Measurements from ENCODE around the gene SCO2.

Gene SCO2

DNA sequence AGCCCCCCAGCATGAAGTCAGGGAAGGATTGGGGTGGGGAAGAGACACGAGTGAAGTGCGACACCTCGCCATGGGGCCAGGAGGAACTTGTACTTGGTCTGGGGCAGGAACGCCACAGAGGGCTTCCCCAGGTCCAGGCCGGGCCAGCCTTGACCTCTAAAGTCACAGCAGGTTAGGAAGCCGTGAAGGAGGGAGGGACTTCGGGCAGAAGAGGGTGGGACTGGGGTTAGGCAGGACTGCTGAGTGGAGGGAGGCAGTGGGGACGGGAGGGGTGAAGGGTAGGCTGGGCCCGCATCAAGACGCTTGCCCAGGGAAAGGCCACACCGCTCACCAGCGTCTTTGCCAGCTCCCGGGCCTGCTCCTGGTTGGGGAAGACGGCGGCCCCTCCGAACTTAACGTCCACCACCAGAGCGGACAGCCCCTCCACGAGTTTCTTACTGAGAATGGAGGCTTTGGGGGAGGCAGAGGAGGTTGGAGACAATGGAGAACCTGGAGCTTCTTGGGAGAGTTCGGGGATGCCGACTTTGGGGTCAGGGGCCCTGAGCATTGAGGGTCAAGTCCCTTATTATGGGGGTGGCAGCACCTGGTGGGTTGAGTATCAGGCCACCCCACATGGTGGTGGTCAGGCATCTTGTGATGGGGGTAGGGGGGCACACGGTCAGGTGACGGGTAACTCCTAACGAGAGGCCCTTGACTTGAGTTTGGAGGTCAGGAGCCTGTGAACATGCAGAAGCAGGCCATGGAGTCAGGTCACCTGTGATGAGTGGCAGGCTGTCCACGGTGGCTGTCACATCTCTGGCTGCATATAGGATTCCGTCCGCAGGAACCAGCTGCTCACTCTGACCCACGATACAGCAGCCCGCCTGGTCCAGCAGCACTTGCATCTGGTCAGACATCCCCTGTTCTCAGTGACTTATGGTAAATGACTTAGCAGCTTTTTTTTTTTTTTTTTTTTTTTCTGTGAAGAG, 1.7 kb upstream of the SCO2 start:
- H3K36me3 ChIP-seq (ENCODE audit: control insufficient read depth in 1 of 2, insufficient read depth in 2 of 2, low read length in 2 of 2) = peaks cover 23 to 25% of the 10 kb centered on the region in 2 experiments
- H3K9me3 ChIP-seq (ENCODE audit: insufficient read depth, low read depth, low read length) = no peaks in the 10 kb centered on the region
- no peak overlapping the region for H3K23ac ChIP-seq (ENCODE audit: low read length)
- DNase-seq = peak; percentile 75 to 80
- H3K27me3 ChIP-seq (ENCODE audit: insufficient read depth, low read length) = no peaks in the 10 kb centered on the region
- H2AFZ ChIP-seq (ENCODE audit: insufficient read depth, low read length, poor library complexity) = peak overlapping the region; percentile 12
- peak overlapping the region; percentile 72 for H3K18ac ChIP-seq (ENCODE audit: low read length)
- H3K27ac ChIP-seq (ENCODE audit: low read depth, low read length) = peak overlapping the region; percentile 88
- no peak overlapping the region for H2BK12ac ChIP-seq (ENCODE audit: low read length)
- peaks cover 42% of the 10 kb centered on the region for H3K79me1 ChIP-seq (ENCODE audit: low read length)
- no CpG with 5 or more reads among the region's 29 CpGs for WGBS (ENCODE audit: extremely low coverage, insufficient coverage, insufficient read length)
- H2BK5ac ChIP-seq (ENCODE audit: low read depth, low read length, poor library complexity) = peak overlapping the region; percentile 66
- H3K4me3 ChIP-seq (ENCODE audit: low read depth, low read length) = peak overlapping the region; percentile 77
- peak overlapping the region; percentile 79 for H2BK120ac ChIP-seq (ENCODE audit: insufficient read depth, low read length, poor library complexity)
- H3K14ac ChIP-seq (ENCODE audit: low read length) = peak overlapping the region; percentile 72
- H4K12ac ChIP-seq (ENCODE audit: low read depth, low read length) = peak overlapping the region; percentile 57
- peak overlapping the region; percentile 62 for H2AK5ac ChIP-seq (ENCODE audit: low read length)
- H3K4me1 ChIP-seq (ENCODE audit: control insufficient read depth in 1 of 2, insufficient read depth in 2 of 2, low read length in 2 of 2) = peaks cover 30 to 53% of the 10 kb centered on the region in 2 experiments
- H4K91ac ChIP-seq (ENCODE audit: low read depth, low read length) = peak overlapping the region; percentile 89
- peak overlapping the region; percentile 79 for H4K8ac ChIP-seq (ENCODE audit: low read depth, low read length)
- H3K79me2 ChIP-seq (ENCODE audit: control insufficient read depth, insufficient read depth, low read length, poor library complexity) = peaks cover 31% of the 10 kb centered on the region
- H3K9ac ChIP-seq (ENCODE audit: low read length) = peak overlapping the region; percentile 85
- peak overlapping the region; percentile 43 for H3K4ac ChIP-seq (ENCODE audit: low read depth, low read length)
- peak overlapping the region; percentile 85 for H3K4me2 ChIP-seq (ENCODE audit: low read length)

GRCh38 chr22:50526108-50526833, 873 bp upstream of the SCO2 start:
- Histone ChIP-seq H3K23ac (ENCODE audit: low read length) (no peak overlapping the region), H3K14ac (ENCODE audit: low read length) (peak overlapping the region; percentile 78), H3K27me3 (ENCODE audit: insufficient read depth, low read length) (no peaks in the 10 kb centered on the region)

DNA sequence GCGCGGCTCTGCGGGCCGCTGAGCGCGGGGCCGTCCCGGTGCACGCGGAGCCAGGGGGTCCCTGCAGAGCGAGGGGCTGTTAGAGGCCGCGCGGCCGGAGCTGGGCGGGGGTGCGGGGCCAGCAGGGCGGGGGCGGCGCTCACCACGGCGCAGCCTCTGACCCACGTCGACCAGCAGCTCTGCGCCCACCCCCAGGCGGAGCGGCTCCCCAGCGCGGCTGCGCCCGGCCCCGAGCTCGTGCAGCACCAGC, 385 bp upstream of the SCO2 start:
- H3K4me2 ChIP-seq (ENCODE audit: low read length) = peak overlapping the region; percentile 85
- peak overlapping the region; percentile 67 for H3K18ac ChIP-seq (ENCODE audit: low read length)
- peaks cover 36 to 38% of the 10 kb centered on the region in 2 experiments for H3K36me3 ChIP-seq (ENCODE audit: control insufficient read depth in 1 of 2, insufficient read depth in 2 of 2, low read length in 2 of 2)
- peak overlapping the region; percentile 66 for H2BK5ac ChIP-seq (ENCODE audit: low read depth, low read length, poor library complexity)
- H4K8ac ChIP-seq (ENCODE audit: low read depth, low read length) = peak overlapping the region; percentile 79
- H3K23ac ChIP-seq (ENCODE audit: low read length) = no peak overlapping the region
- H3K9ac ChIP-seq (ENCODE audit: low read length) = peak overlapping the region; percentile 80
- WGBS (ENCODE audit: extremely low coverage, insufficient coverage, insufficient read length) = no CpG with 5 or more reads among the region's 33 CpGs
- peak overlapping the region; percentile 78 for H3K14ac ChIP-seq (ENCODE audit: low read length)
- no peaks in the 10 kb centered on the region for H3K27me3 ChIP-seq (ENCODE audit: insufficient read depth, low read length)
- H2AK5ac ChIP-seq (ENCODE audit: low read length) = no peak overlapping the region
- peaks cover 29% of the 10 kb centered on the region for H3K79me1 ChIP-seq (ENCODE audit: low read length)
- peak overlapping the region; percentile 77 for H3K4me3 ChIP-seq (ENCODE audit: low read depth, low read length)
- H2BK12ac ChIP-seq (ENCODE audit: low read length) = no peak overlapping the region
- no peaks in the 10 kb centered on the region for H3K9me3 ChIP-seq (ENCODE audit: insufficient read depth, low read depth, low read length)
- DNase-seq = no peak
- peak overlapping the region; percentile 88 for H3K27ac ChIP-seq (ENCODE audit: low read depth, low read length)
- H2BK120ac ChIP-seq (ENCODE audit: insufficient read depth, low read length, poor library complexity) = no peak overlapping the region
- H2AFZ ChIP-seq (ENCODE audit: insufficient read depth, low read length, poor library complexity) = peak overlapping the region; percentile 33
- H3K4ac ChIP-seq (ENCODE audit: low read depth, low read length) = peak overlapping the region; percentile 10
- peaks cover 21% of the 10 kb centered on the region for H3K79me2 ChIP-seq (ENCODE audit: control insufficient read depth, insufficient read depth, low read length, poor library complexity)
- H4K12ac ChIP-seq (ENCODE audit: low read depth, low read length) = peak overlapping the region; percentile 57
- peaks cover 23 to 41% of the 10 kb centered on the region in 2 experiments for H3K4me1 ChIP-seq (ENCODE audit: control insufficient read depth in 1 of 2, insufficient read depth in 2 of 2, low read length in 2 of 2)
- peak overlapping the region; percentile 89 for H4K91ac ChIP-seq (ENCODE audit: low read depth, low read length)

More at GRCh38 chr22:50526108-50526833, 873 bp upstream of the SCO2 start:
- H3K79me2 ChIP-seq (ENCODE audit: control insufficient read depth, insufficient read depth, low read length, poor library complexity) = peaks cover 24% of the 10 kb centered on the region
- no CpG with 5 or more reads among the region's 77 CpGs for WGBS (ENCODE audit: extremely low coverage, insufficient coverage, insufficient read length)
- H3K9me3 ChIP-seq (ENCODE audit: insufficient read depth, low read depth, low read length) = no peaks in the 10 kb centered on the region
- peak overlapping the region; percentile 57 for H4K12ac ChIP-seq (ENCODE audit: low read depth, low read length)
- H3K4me1 ChIP-seq (ENCODE audit: control insufficient read depth in 1 of 2, insufficient read depth in 2 of 2, low read length in 2 of 2) = peaks cover 27 to 46% of the 10 kb centered on the region in 2 experiments
- peak overlapping the region; percentile 89 for H4K91ac ChIP-seq (ENCODE audit: low read depth, low read length)
- peak overlapping the region; percentile 85 for H3K4me2 ChIP-seq (ENCODE audit: low read length)
- peak overlapping the region; percentile 88 for H3K27ac ChIP-seq (ENCODE audit: low read depth, low read length)
- peak overlapping the region; percentile 12 for H2AFZ ChIP-seq (ENCODE audit: insufficient read depth, low read length, poor library complexity)
- H3K4ac ChIP-seq (ENCODE audit: low read depth, low read length) = peak overlapping the region; percentile 44
- H2BK120ac ChIP-seq (ENCODE audit: insufficient read depth, low read length, poor library complexity) = peak overlapping the region; percentile 79
- H4K8ac ChIP-seq (ENCODE audit: low read depth, low read length) = peak overlapping the region; percentile 79
- H3K79me1 ChIP-seq (ENCODE audit: low read length) = peaks cover 34% of the 10 kb centered on the region
- peak; percentile 95 to 97 for DNase-seq
- H2BK5ac ChIP-seq (ENCODE audit: low read depth, low read length, poor library complexity) = peak overlapping the region; percentile 66
- H3K4me3 ChIP-seq (ENCODE audit: low read depth, low read length) = peak overlapping the region; percentile 77
- H3K36me3 ChIP-seq (ENCODE audit: control insufficient read depth in 1 of 2, insufficient read depth in 2 of 2, low read length in 2 of 2) = peaks cover 31 to 33% of the 10 kb centered on the region in 2 experiments
- peak overlapping the region; percentile 85 for H3K9ac ChIP-seq (ENCODE audit: low read length)
- H2BK12ac ChIP-seq (ENCODE audit: low read length) = no peak overlapping the region
- peak overlapping the region; percentile 62 for H2AK5ac ChIP-seq (ENCODE audit: low read length)
- peak overlapping the region; percentile 72 for H3K18ac ChIP-seq (ENCODE audit: low read length)

- H3K36me3 ChIP-seq (ENCODE audit: control insufficient read depth in 1 of 2, insufficient read depth in 2 of 2, low read length in 2 of 2) = peaks cover 36 to 40% of the 10 kb centered on the region in 2 experiments
- H2AFZ ChIP-seq (ENCODE audit: insufficient read depth, low read length, poor library complexity) = peak overlapping the region; percentile 50
- H2AK5ac ChIP-seq (ENCODE audit: low read length) = peak overlapping the region; percentile 49
- H3K4me2 ChIP-seq (ENCODE audit: low read length) = peak overlapping the region; percentile 62
- peak overlapping the region; percentile 57 for H4K12ac ChIP-seq (ENCODE audit: low read depth, low read length)
- peak overlapping the region; percentile 73 for H3K4me3 ChIP-seq (ENCODE audit: low read depth, low read length)
- no peaks in the 10 kb centered on the region for H3K9me3 ChIP-seq (ENCODE audit: insufficient read depth, low read depth, low read length)
- DNase-seq = peak in 1 of 2 donors; percentile 41
- peak overlapping the region; percentile 86 for H4K8ac ChIP-seq (ENCODE audit: low read depth, low read length)
- no CpG with 5 or more reads among the region's 19 CpGs for WGBS (ENCODE audit: extremely low coverage, insufficient coverage, insufficient read length)
- H2BK5ac ChIP-seq (ENCODE audit: low read depth, low read length, poor library complexity) = peak overlapping the region; percentile 70
- peak overlapping the region; percentile 78 for H3K18ac ChIP-seq (ENCODE audit: low read length)
- peak overlapping the region; percentile 86 for H3K9ac ChIP-seq (ENCODE audit: low read length)
- H3K23ac ChIP-seq (ENCODE audit: low read length) = no peak overlapping the region
- peaks cover 20% of the 10 kb centered on the region for H3K79me1 ChIP-seq (ENCODE audit: low read length)
- H4K91ac ChIP-seq (ENCODE audit: low read depth, low read length) = peak overlapping the region; percentile 87
- H3K27ac ChIP-seq (ENCODE audit: low read depth, low read length) = peak overlapping the region; percentile 88
- H3K4ac ChIP-seq (ENCODE audit: low read depth, low read length) = peak overlapping the region; percentile 75
- H2BK120ac ChIP-seq (ENCODE audit: insufficient read depth, low read length, poor library complexity) = peak overlapping the region; percentile 77
- peak overlapping the region; percentile 80 for H3K14ac ChIP-seq (ENCODE audit: low read length)
- peaks cover 16% of the 10 kb centered on the region for H3K79me2 ChIP-seq (ENCODE audit: control insufficient read depth, insufficient read depth, low read length, poor library complexity)
- H2BK12ac ChIP-seq (ENCODE audit: low read length) = no peak overlapping the region
- no peaks in the 10 kb centered on the region for H3K27me3 ChIP-seq (ENCODE audit: insufficient read depth, low read length)
- H3K4me1 ChIP-seq (ENCODE audit: control insufficient read depth in 1 of 2, insufficient read depth in 2 of 2, low read length in 2 of 2) = peaks cover 21 to 31% of the 10 kb centered on the region in 2 experiments
These were observed 708 bp downstream of the SCO2 start for GRCh38 chr22:50524676-50525103.

All from trophoblast cell (in vitro differentiated cells and primary cell).